Heart right ventricle (tissue), 16 donors: Measurements from ENCODE around the gene PHLPP1. TPM values are rescaled to one million over a fixed set of nuclear protein-coding genes. Genes with fewer than 3 reads are reported as not detected.

Source experiments
- ATAC-seq, 8 donors: fragments of 200-7000 bp; cut with Tn5 transposase; one replicate each; pipeline ENCODE4 v1.9.1; 2020; ENCODE audit warnings: mild to moderate bottlenecking in 8 of 8, moderate library complexity in 8 of 8, moderate number of reproducible peaks in 1 of 8
- DNase-seq, 2 donors: peaks; one replicate each; pipeline ENCODE4 v3.0.0-alpha.2; 2020
- H3K27ac ChIP-seq, 10 donors: fragments of 200-600 bp; sonication (generic) in 2 of 10; one replicate each; pipeline versions ENCODE4 v1.5.0 to v1.8.0; 2020 to 2022; ENCODE audit warnings: mild to moderate bottlenecking in 3 of 10
- H3K27me3 ChIP-seq, 7 donors: fragments of 200-600 bp; one replicate each; pipeline ENCODE4 v1.8.0; 2021 to 2022; ENCODE audit warnings: mild to moderate bottlenecking in 2 of 7
- H3K36me3 ChIP-seq, 9 donors: fragments of 200-600 bp; sonication (generic) in 1 of 9; one replicate each; pipeline versions ENCODE4 v1.5.0 to v1.8.0; 2020 to 2022; ENCODE audit warnings: mild to moderate bottlenecking in 2 of 9
- H3K4me1 ChIP-seq, 9 donors: fragments of 200-600 bp; sonication (generic) in 1 of 9; one replicate each; pipeline versions ENCODE4 v1.5.0 to v1.8.0; 2020 to 2022; ENCODE audit warnings: mild to moderate bottlenecking in 4 of 9
- H3K4me3 ChIP-seq, 10 donors: fragments of 200-600 bp; sonication (generic) in 2 of 10; one replicate each; pipeline versions ENCODE4 v1.5.0 to v1.8.0; 2020 to 2022; ENCODE audit warnings: mild to moderate bottlenecking in 7 of 10, moderate library complexity in 2 of 10
- H3K9me3 ChIP-seq, 11 donors: fragments of 200-600 bp in 10 of 11; sonication (generic) in 2 of 11; one replicate each; pipeline versions ENCODE4 v1.5.0 to v1.8.0; 2013 to 2022; ENCODE audit warnings: mild to moderate bottlenecking in 2 of 11, control low read depth in 1 of 11, moderate library complexity in 1 of 11
- CTCF ChIP-seq, 9 donors: fragments of 200-600 bp; sonication (generic) in 2 of 9; IDR thresholded peaks; one replicate each; pipeline versions ENCODE4 v1.5.0 to v1.8.0; 2021 to 2022; ENCODE audit warnings: antibody characterized with exemption in 9 of 9, mild to moderate bottlenecking in 5 of 9, moderate library complexity in 1 of 9
- WGBS, 2 donors: extraction: QIAGEN DNeasy Blood & Tissue Kit; methylation state at CpG; one replicate each; pipeline ENCODE4 v1.1.7; 2013; ENCODE audit warnings: inconsistent platforms in 1 of 2; 5-methylcytosine and 5-hydroxymethylcytosine counted together
- intact Hi-C, 10 donors: fragments of 100-400 bp; cut with DNase I; formaldehyde crosslinking; loops; one replicate each; pipeline versions ENCODE4 v1.11.1 to v1.14.2; 2022
- polyA plus RNA-seq, 2 donors: library from polyadenylated mRNA; stranded (reverse); fragments of 200-250 nt; gene quantifications; one replicate each; pipeline ENCODE4 v1.2.3, GENCODE V29; 2013
- total RNA-seq, 10 donors: library from RNA; stranded (reverse); fragmentation: NEBNext Ultra II Directional in 3 of 10; extraction: Animal tissue kit (Norgen Biotek cat#: 25700) in 3 of 10; gene quantifications; one replicate each; pipeline versions ENCODE4 v1.2.1 to v1.2.4, GENCODE V29; 2021 to 2023
- donor health status: Arrhythmogenic right ventricular cardiomyopathy.
- donor health status: ischemic (EF 13 %, LVEDD 7.1; RV severe dilation, severe dysfunction).
- donor health status: healthy with polysubstance abuse.
- donor health status: DM: no; HTN: yes; CAD: no.
- donor health status: DM: no; HTN: no; CAD: no.
- donor health status: ischemic (EF 25% LVEDD 6.9; RV normal size, moderate dysfunction).
- donor health status: ischemic (EF 25% LVEDD 5.7; RV mildly dilated, moderate dysfunction).
- donor health status: healthy.
- donor health status: DM: yes; HTN: yes; CAD: no.
- donor health status: Ischemic cardiomyopathy.
- donor health status: ischemic (EF 35%, LVEDD 5.7; RV mildly dilated, moderate dysfunction).
- donor health status: nonischemic (EF 11% LVEDD 7.7; RV severe dilation, severe dysfunction).
- donor health status: DM: yes; HTN: yes; CAD: no.
- donor health status: PGD.
- donor health status: ischemic (EF 29% LVEDD 5.4; RV normal size, mild dysfunction).
- donor health status: nonischemic (EF 23%, LVEDD 6.1; RV moderate dilation, normal function).

The PHLPP1 gene
- total and polyA plus RNA-seq, 12 donors: 1.8 to 10.7 (median 8.0) TPM

GRCh38 chr18:62792016-62792415 lies 76.7 kb downstream of the PHLPP1 start:
- no peaks in the 10 kb centered on the region for H3K36me3 ChIP-seq
- peaks cover 0 to 48% (median 17%) of the 10 kb centered on the region in 9 donors for H3K4me1 ChIP-seq
- 66 to 83% methylated on average over 1 of the region's 1 CpG for WGBS, 2 donors
- intact Hi-C loops: loop anchor here in 2 of 10 donors (10.0 kb wide), 2 partner anchors 67 to 163 kb away; no protein-coding TSS in a partner anchor
- no peak for DNase-seq
- no peak overlapping the region for H3K27ac ChIP-seq
- H3K4me3 ChIP-seq: no peak overlapping the region
- no peaks in the 10 kb centered on the region for H3K27me3 ChIP-seq
- H3K9me3 ChIP-seq: no peaks in the 10 kb centered on the region
- no peak for TF ChIP-seq CTCF (IDR thresholded peaks at IDR 0.05)
- ATAC-seq: no peak

GRCh38 chr18:62795813-62796212 lies 80.5 kb downstream of the PHLPP1 start:
- DNase-seq (no peak), ATAC-seq (no peak)
- no peaks in the 10 kb centered on the region for H3K36me3 ChIP-seq
- H3K27ac ChIP-seq: no peak overlapping the region
- no peaks in the 10 kb centered on the region for H3K9me3 ChIP-seq
- intact Hi-C loops: loop anchor here in 3 of 10 donors (5.0 to 10.0 kb wide), 4 partner anchors 59 to 159 kb away; partner anchors contain the start of gene PHLPP1 (in 1 of the 3)
- whole genome bisulfite sequencing, 2 donors: 89 to 96% methylated on average over 3 of the region's 3 CpGs
- H3K27me3 ChIP-seq: no peaks in the 10 kb centered on the region
- TF ChIP-seq CTCF (IDR thresholded peaks at IDR 0.05): no peak
- H3K4me3 ChIP-seq: no peak overlapping the region
- peaks cover 0 to 37% (median 17%) of the 10 kb centered on the region in 9 donors for H3K4me1 ChIP-seq

- H3K27ac ChIP-seq: no peak overlapping the region
- no peaks in the 10 kb centered on the region for H3K27me3 ChIP-seq
- 85 to 93% methylated on average over 1 of the region's 1 CpG for WGBS, 2 donors
- no peaks in the 10 kb centered on the region for H3K9me3 ChIP-seq
- H3K4me1 ChIP-seq: peaks cover 0 to 33% (median 15%) of the 10 kb centered on the region in 9 donors
- TF ChIP-seq CTCF (IDR thresholded peaks at IDR 0.05): no peak
- ATAC-seq (no peak), DNase-seq (no peak)
- H3K36me3 ChIP-seq: no peaks in the 10 kb centered on the region
- H3K4me3 ChIP-seq: no peak overlapping the region
- intact Hi-C loops: loop anchor here in 3 of 10 donors (5.0 to 10.0 kb wide), 4 partner anchors 59 to 159 kb away; partner anchors contain the start of gene PHLPP1 (in 1 of the 3)
Measured at GRCh38 chr18:62796216-62796621, 80.9 kb downstream of the PHLPP1 start.

- Histone ChIP-seq H3K27ac (no peak overlapping the region), H3K4me1 (peaks cover 0 to 28% (median 9%) of the 10 kb centered on the region in 9 donors), H3K4me3 (no peak overlapping the region), H3K9me3 (no peaks in the 10 kb centered on the region), H3K36me3 (no peaks in the 10 kb centered on the region), H3K27me3 (no peaks in the 10 kb centered on the region)
- DNase-seq (no peak), ATAC-seq (no peak)
- intact Hi-C loops: loop anchor here in 3 of 10 donors (5.0 to 10.0 kb wide), 4 partner anchors 60 to 157 kb away; partner anchors contain the start of gene PHLPP1 (in 1 of the 3)
- TF ChIP-seq CTCF (IDR thresholded peaks at IDR 0.05): no peak
- WGBS, 2 donors: 84 to 90% methylated on average over 3 of the region's 3 CpGs
Measured at GRCh38 chr18:62797329-62797728, 82.0 kb downstream of the PHLPP1 start.
